ENCODE measurements around the gene RPS6KA5. TPM values are rescaled to one million over a fixed set of nuclear protein-coding genes. Genes with fewer than 3 reads are reported as not detected.
"Not testable (repeated sequence)": the region's sequence is repeated elsewhere in the genome, so short reads cannot be mapped to it uniquely, and the experiment has no call there.

The RPS6KA5 gene
- total RNA-seq, 2 experiments from 2014 or later, result 48.1 to 58.2 TPM

DNA sequence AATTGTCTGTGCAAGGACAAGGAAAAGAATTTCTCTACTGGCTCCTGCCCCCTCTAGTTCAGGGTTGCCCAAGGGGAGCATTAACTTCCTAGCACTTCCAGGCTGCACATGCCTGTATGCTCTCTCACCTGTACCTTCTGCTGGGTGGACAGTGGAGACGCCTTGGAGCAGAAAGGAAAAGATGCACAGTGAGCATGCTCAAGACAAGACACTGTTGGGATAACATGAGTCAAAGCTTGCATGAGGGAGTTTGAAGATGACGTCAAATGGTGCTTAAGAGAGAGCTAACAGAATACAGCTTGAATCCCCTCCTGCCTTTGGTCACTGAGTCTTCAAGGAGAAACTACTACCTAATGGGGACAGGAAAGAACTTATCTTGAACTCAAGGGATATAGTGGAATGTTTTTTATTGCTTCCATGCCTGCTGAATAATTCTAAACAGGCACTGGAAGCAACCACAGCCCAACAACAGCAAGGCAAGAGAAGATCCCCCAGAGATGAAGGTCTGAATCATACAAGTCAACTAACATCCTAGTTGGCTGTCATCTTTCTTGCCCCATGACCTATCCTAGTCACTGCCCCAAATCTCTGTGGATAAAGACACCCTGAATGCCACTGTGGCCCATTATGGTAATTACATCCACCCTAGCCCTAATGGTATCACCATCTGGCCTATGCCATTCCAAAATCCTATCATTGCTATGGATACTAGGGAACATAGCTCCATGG, 23.5 kb downstream of the RPS6KA5 start:
- no peaks in the 10 kb centered on the region for H3K27me3 Mint-ChIP-seq
- H3K4me1 Mint-ChIP-seq, result peaks cover 69% of the 10 kb centered on the region
- CTCF ChIA-PET, result interaction anchor here (0.9 to 3.0 kb wide), 5 partner anchors 10 to 137 kb away, joined by 3 to 12 read pairs (median 4); partner anchors contain the start of gene DGLUCY
- no peaks in the 10 kb centered on the region for H3K9me3 Mint-ChIP-seq (ENCODE audit: low read depth)
- DNase-seq, result no peak
- H3K27ac Mint-ChIP-seq, result peak overlapping the region; percentile 30
- no peak overlapping the region for H3K4me3 Mint-ChIP-seq
- no peak for ATAC-seq
- H3K36me3 Mint-ChIP-seq, result peaks cover 49% of the 10 kb centered on the region

- Mint-ChIP-seq H3K9me3 (ENCODE audit: low read depth) (no peaks in the 10 kb centered on the region), H3K4me1 (peaks cover 72% of the 10 kb centered on the region), H3K27ac (peak overlapping the region; percentile 84), H3K36me3 (peaks cover 50% of the 10 kb centered on the region), H3K27me3 (no peaks in the 10 kb centered on the region), H3K4me3 (no peak overlapping the region)
- DNase-seq (no peak), ATAC-seq (peak; percentile 71)
- CTCF ChIA-PET, result interaction anchor here (0.6 to 3.0 kb wide), 8 partner anchors 11 to 138 kb away, joined by 3 to 12 read pairs (median 4); partner anchors contain the start of gene DGLUCY
These were observed 24.6 kb downstream of the RPS6KA5 start for GRCh38 chr14:91035855-91036254.

DNA sequence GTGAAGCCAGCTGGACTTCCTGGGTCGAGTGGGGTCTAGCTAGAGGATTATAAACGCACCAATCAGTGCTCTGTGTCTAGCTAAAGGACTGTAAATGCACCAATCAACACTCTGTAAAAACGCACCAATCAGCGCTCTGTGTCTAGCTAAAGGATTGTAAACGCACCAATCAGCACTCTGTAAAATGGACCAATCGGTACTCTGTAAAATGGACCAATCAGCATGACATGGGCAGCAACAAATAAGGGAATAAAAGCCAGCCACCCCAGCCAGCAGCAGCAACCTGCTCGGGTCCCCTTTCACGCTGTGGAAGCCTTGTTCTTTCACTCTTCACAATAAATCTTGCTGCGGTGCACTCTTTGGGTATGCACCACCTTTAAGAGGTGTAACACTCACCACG, 26.1 kb downstream of the RPS6KA5 start:
- H3K4me3 Mint-ChIP-seq; ATAC-seq; H3K27me3 Mint-ChIP-seq; DNase-seq; H3K9me3 Mint-ChIP-seq (ENCODE audit: low read depth): not testable (repeated sequence)
- Mint-ChIP-seq H3K27ac (peak overlapping the region; percentile 84), H3K36me3 (peaks cover 48% of the 10 kb centered on the region), H3K4me1 (peaks cover 75% of the 10 kb centered on the region)
- CTCF ChIA-PET, result interaction anchor here (1.2 to 2.3 kb wide), 3 partner anchors 105 to 143 kb away, joined by 3 to 9 read pairs (median 4); no protein-coding TSS in a partner anchor

DNA sequence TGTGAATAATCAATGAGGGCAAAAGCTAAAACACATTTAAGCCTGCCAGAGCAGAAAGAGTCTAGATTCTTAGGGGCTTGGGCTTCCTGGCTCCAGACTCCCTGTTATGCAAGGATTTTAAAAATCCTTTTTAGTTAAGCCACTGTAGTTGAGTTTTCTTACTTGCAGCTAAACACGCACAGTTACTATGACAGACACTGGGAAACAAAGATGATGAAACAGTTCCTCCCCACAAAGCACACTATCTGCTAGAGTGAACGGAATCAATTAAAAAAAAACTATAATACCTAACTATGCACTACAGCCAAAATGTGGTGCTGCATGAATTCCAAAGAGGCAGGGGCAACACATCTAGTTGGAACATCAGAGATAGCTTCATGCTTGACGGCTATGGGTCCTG, 28.2 kb downstream of the RPS6KA5 start:
- CTCF ChIA-PET, result no interaction called here
- Mint-ChIP-seq H3K27me3 (no peaks in the 10 kb centered on the region), H3K27ac (no peak overlapping the region), H3K36me3 (peaks cover 40% of the 10 kb centered on the region), H3K9me3 (ENCODE audit: low read depth) (no peaks in the 10 kb centered on the region), H3K4me3 (no peak overlapping the region), H3K4me1 (peaks cover 65% of the 10 kb centered on the region)
- DNase-seq, result no peak
- no peak for ATAC-seq

DNA sequence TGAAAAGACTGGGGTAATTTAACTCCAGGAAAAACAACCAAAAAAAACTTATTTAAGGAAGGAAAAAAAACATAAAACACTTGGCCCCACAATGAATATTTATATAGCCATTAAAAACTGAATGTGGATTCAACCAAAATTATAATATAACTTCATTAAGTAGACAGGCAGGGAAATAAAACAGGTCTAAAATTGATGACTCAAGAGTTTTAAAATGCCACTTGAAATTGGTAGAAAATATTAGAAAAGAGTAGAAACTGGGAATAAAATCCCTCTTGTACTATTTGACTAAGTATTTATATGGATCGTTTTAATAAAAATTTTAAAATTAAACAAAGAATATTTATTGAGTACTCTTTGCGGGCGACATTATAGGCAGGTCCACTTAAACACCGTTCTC, 28.8 kb downstream of the RPS6KA5 start:
- no peaks in the 10 kb centered on the region for H3K9me3 Mint-ChIP-seq (ENCODE audit: low read depth)
- DNase-seq (no peak), ATAC-seq (no peak)
- peaks cover 45% of the 10 kb centered on the region for H3K36me3 Mint-ChIP-seq
- no peak overlapping the region for H3K27ac Mint-ChIP-seq
- CTCF ChIA-PET, result interaction anchor here (1.1 kb wide), 2 partner anchors 8 to 129 kb away, joined by 4 read pairs; no protein-coding TSS in a partner anchor
- H3K27me3 Mint-ChIP-seq, result no peaks in the 10 kb centered on the region
- peaks cover 61% of the 10 kb centered on the region for H3K4me1 Mint-ChIP-seq
- no peak overlapping the region for H3K4me3 Mint-ChIP-seq

DNA sequence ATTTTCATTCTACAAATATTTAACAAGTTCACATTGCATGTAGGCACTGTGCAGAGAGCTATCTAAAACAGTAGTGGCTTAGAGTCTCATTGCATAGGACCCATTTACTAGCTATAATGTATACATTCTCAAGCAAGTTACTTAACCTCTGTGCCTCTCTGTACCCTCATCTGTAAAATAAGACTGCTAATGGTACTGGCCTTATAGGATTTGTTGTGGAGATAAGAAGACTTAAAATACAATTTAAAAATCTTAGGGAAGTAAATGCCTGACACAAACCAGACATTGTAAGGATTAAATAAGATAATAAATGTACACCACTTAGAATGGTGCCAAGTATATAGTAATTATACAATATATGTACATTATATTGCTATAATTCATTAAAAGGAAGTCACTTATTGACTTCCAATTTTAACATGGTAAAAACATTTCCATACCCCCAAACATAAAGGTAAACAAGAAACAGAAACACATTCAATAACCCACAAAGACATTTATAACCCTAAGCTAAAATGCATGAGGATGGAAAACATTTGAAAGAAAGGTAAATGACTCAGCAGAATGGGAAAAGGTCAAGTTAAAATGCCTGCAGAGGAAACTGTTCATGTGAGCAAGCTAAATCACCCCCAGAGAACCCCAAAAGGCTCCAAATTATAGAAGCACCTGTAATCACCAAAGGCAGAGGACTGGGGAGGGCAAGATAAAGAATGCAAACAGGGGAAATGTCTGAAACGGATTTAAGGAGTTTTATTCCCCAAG, 30.8 kb downstream of the RPS6KA5 start:
- H3K27me3 Mint-ChIP-seq, result no peaks in the 10 kb centered on the region
- H3K4me3 Mint-ChIP-seq, result no peak overlapping the region
- peak overlapping the region; percentile 57 for H3K27ac Mint-ChIP-seq
- CTCF ChIA-PET, result interaction anchor here (0.5 to 1.7 kb wide), 5 partner anchors 9 to 122 kb away, joined by 3 to 4 read pairs (median 3); no protein-coding TSS in a partner anchor
- ATAC-seq (peak; percentile 63), DNase-seq (no peak)
- H3K36me3 Mint-ChIP-seq, result peaks cover 53% of the 10 kb centered on the region
- peaks cover 55% of the 10 kb centered on the region for H3K4me1 Mint-ChIP-seq
- H3K9me3 Mint-ChIP-seq (ENCODE audit: low read depth), result no peaks in the 10 kb centered on the region

GRCh38 chr14:91027561-91027960, 32.9 kb downstream of the RPS6KA5 start:
- Mint-ChIP-seq H3K27me3 (no peaks in the 10 kb centered on the region), H3K27ac (no peak overlapping the region), H3K36me3 (peaks cover 46% of the 10 kb centered on the region), H3K9me3 (ENCODE audit: low read depth) (no peaks in the 10 kb centered on the region), H3K4me1 (peaks cover 64% of the 10 kb centered on the region), H3K4me3 (no peak overlapping the region)
- ATAC-seq (no peak), DNase-seq (no peak)
- CTCF ChIA-PET, result interaction anchor here (0.8 kb wide), 1 partner anchor 145 kb away, joined by 3 read pairs; no protein-coding TSS in a partner anchor

- Mint-ChIP-seq H3K36me3 (peaks cover 55% of the 10 kb centered on the region), H3K4me1 (peaks cover 63% of the 10 kb centered on the region), H3K4me3 (peak overlapping the region; percentile 75), H3K27ac (peak overlapping the region; percentile 98)
- CTCF ChIA-PET, result interaction anchor here (0.7 to 1.5 kb wide), 5 partner anchors 13 to 365 kb away, joined by 3 to 5 read pairs (median 3); no protein-coding TSS in a partner anchor
- peak; percentile 51 for DNase-seq
- H3K27me3 Mint-ChIP-seq; H3K9me3 Mint-ChIP-seq (ENCODE audit: low read depth): not testable (repeated sequence)
- peak; percentile 88 for ATAC-seq
These were observed 37.8 kb downstream of the RPS6KA5 start for GRCh38 chr14:91022622-91023028.

GRCh38 chr14:91021991-91022621, 38.3 kb downstream of the RPS6KA5 start:
- peaks cover 59% of the 10 kb centered on the region for H3K4me1 Mint-ChIP-seq
- peak overlapping the region; percentile 98 for H3K27ac Mint-ChIP-seq
- H3K36me3 Mint-ChIP-seq, result peaks cover 57% of the 10 kb centered on the region
- DNase-seq (no peak), ATAC-seq (peak; percentile 69)
- H3K4me3 Mint-ChIP-seq, result peak overlapping the region; percentile 75
- CTCF ChIA-PET, result interaction anchor here (0.9 to 1.5 kb wide), 4 partner anchors 9 to 119 kb away, joined by 3 to 5 read pairs (median 3); no protein-coding TSS in a partner anchor
- no peaks in the 10 kb centered on the region for H3K27me3 Mint-ChIP-seq
- no peaks in the 10 kb centered on the region for H3K9me3 Mint-ChIP-seq (ENCODE audit: low read depth)

GRCh38 chr14:91021115-91021514, 39.3 kb downstream of the RPS6KA5 start:
- ATAC-seq (no peak), DNase-seq (no peak)
- Mint-ChIP-seq H3K27ac (peak overlapping the region; percentile 98), H3K36me3 (peaks cover 55% of the 10 kb centered on the region), H3K4me3 (no peak overlapping the region), H3K27me3 (no peaks in the 10 kb centered on the region), H3K9me3 (ENCODE audit: low read depth) (no peaks in the 10 kb centered on the region), H3K4me1 (peaks cover 59% of the 10 kb centered on the region)
- CTCF ChIA-PET, result interaction anchor here (0.9 kb wide), 1 partner anchor 8 kb away, joined by 3 read pairs; no protein-coding TSS in a partner anchor

- Mint-ChIP-seq H3K9me3 (ENCODE audit: low read depth) (no peaks in the 10 kb centered on the region), H3K27ac (no peak overlapping the region), H3K36me3 (peaks cover 45% of the 10 kb centered on the region), H3K4me3 (no peak overlapping the region), H3K27me3 (no peaks in the 10 kb centered on the region), H3K4me1 (peaks cover 56% of the 10 kb centered on the region)
- CTCF ChIA-PET, result interaction anchor here (0.9 kb wide), 1 partner anchor 10 kb away, joined by 3 read pairs; no protein-coding TSS in a partner anchor
- DNase-seq (no peak), ATAC-seq (no peak)
These were observed 40.8 kb downstream of the RPS6KA5 start for GRCh38 chr14:91019673-91020072.

GRCh38 chr14:91018481-91018880, 42.0 kb downstream of the RPS6KA5 start:
- no peak overlapping the region for H3K27ac Mint-ChIP-seq
- no peak overlapping the region for H3K4me3 Mint-ChIP-seq
- ATAC-seq (no peak), DNase-seq (no peak)
- H3K27me3 Mint-ChIP-seq, result no peaks in the 10 kb centered on the region
- no peaks in the 10 kb centered on the region for H3K9me3 Mint-ChIP-seq (ENCODE audit: low read depth)
- H3K4me1 Mint-ChIP-seq, result peaks cover 45% of the 10 kb centered on the region
- CTCF ChIA-PET, result no interaction called here
- H3K36me3 Mint-ChIP-seq, result peaks cover 40% of the 10 kb centered on the region
